Measurements from ENCODE around the gene DOK6. TPM values are rescaled to one million over a fixed set of nuclear protein-coding genes. Genes with fewer than 3 reads are reported as not detected.

The DOK6 gene
- total RNA-seq, 1 donor = 2.1 TPM

GRCh38 chr18:69523582-69523981 is 122.9 kb downstream of the DOK6 start:
- DNase-seq (ENCODE audit: low read depth) = no peak
- TF ChIP-seq CTCF (IDR thresholded peaks at IDR 0.05; ENCODE audit: insufficient read depth, low read length) = no peak
- H3K4me3 ChIP-seq (ENCODE audit: low read depth, low read length) = no peak overlapping the region

GRCh38 chr18:69528435-69528834 is 127.7 kb downstream of the DOK6 start:
- DNase-seq (ENCODE audit: low read depth) = peak; percentile 55
- TF ChIP-seq CTCF (IDR thresholded peaks at IDR 0.05; ENCODE audit: insufficient read depth, low read length) = no peak
- no peak overlapping the region for H3K4me3 ChIP-seq (ENCODE audit: low read depth, low read length)

- no peak for DNase-seq (ENCODE audit: low read depth)
- no peak for TF ChIP-seq CTCF (IDR thresholded peaks at IDR 0.05; ENCODE audit: insufficient read depth, low read length)
- H3K4me3 ChIP-seq (ENCODE audit: low read depth, low read length) = no peak overlapping the region
Measured at GRCh38 chr18:69529151-69529550, 128.5 kb downstream of the DOK6 start.

- H3K4me3 ChIP-seq (ENCODE audit: low read depth, low read length) = no peak overlapping the region
Measured at GRCh38 chr18:69531973-69532372, 131.3 kb downstream of the DOK6 start.

GRCh38 chr18:69537183-69537582 is 136.5 kb downstream of the DOK6 start:
- H3K4me3 ChIP-seq (ENCODE audit: low read depth, low read length) = no peak overlapping the region
- no peak for DNase-seq (ENCODE audit: low read depth)
- TF ChIP-seq CTCF (IDR thresholded peaks at IDR 0.05; ENCODE audit: insufficient read depth, low read length) = no peak

More at GRCh38 chr18:69531973-69532372, 131.3 kb downstream of the DOK6 start:
- TF ChIP-seq CTCF (IDR thresholded peaks at IDR 0.05; ENCODE audit: insufficient read depth, low read length) = no peak
- DNase-seq (ENCODE audit: low read depth) = no peak

- H3K4me3 ChIP-seq (ENCODE audit: low read depth, low read length) = no peak overlapping the region
- no peak for TF ChIP-seq CTCF (IDR thresholded peaks at IDR 0.05; ENCODE audit: insufficient read depth, low read length)
- DNase-seq (ENCODE audit: low read depth) = no peak
Measured at GRCh38 chr18:69538849-69539248, 138.2 kb downstream of the DOK6 start.

- no peak overlapping the region for H3K4me3 ChIP-seq (ENCODE audit: low read depth, low read length)
- no peak for TF ChIP-seq CTCF (IDR thresholded peaks at IDR 0.05; ENCODE audit: insufficient read depth, low read length)
Measured at GRCh38 chr18:69539404-69539803, 138.7 kb downstream of the DOK6 start.

More at GRCh38 chr18:69539404-69539803, 138.7 kb downstream of the DOK6 start:
- no peak for DNase-seq (ENCODE audit: low read depth)

Measured in fibroblast of the aortic adventitia (primary cell).